Esophagus muscularis mucosa (tissue), 4 donors: ENCODE measurements around the gene GPR15. TPM values are rescaled to one million over a fixed set of nuclear protein-coding genes. Genes with fewer than 3 reads are reported as not detected.

Experiments used
- DNase-seq: peaks from one replicate; pipeline ENCODE4 v3.0.0-alpha.2; 2017; ENCODE audit errors: extremely low spot score
- H3K27ac ChIP-seq, 4 donors: fragments of 200-600 bp; sonication (generic); replicated peaks in 1 of 4; 1 replicate in 3 of 4; 2 replicates in 1 of 4; pipeline ENCODE4 v1.5.1; 2016 to 2019; ENCODE audit warnings: mild to moderate bottlenecking in 1 of 4
- H3K27me3 ChIP-seq, 4 donors: fragments of 200-600 bp; sonication (generic); one replicate each; pipeline versions ENCODE4 v1.5.1 to v1.6.0; 2016 to 2019
- H3K36me3 ChIP-seq, 4 donors: fragments of 200-600 bp; sonication (generic); one replicate each; pipeline ENCODE4 v1.5.1; 2016 to 2019
- H3K4me1 ChIP-seq, 4 donors: fragments of 200-600 bp; sonication (generic); one replicate each; pipeline ENCODE4 v1.5.1; 2016 to 2019
- H3K4me3 ChIP-seq, 4 donors: fragments of 200-600 bp; sonication (generic); 1 replicate in 2 of 4; 2 replicates in 2 of 4; pipeline ENCODE4 v1.5.1; 2016 to 2019; ENCODE audit warnings: mild to moderate bottlenecking in 4 of 4, moderate library complexity in 1 of 4
- H3K9me3 ChIP-seq, 4 donors: fragments of 200-600 bp; sonication (generic); 1 replicate in 3 of 4; 2 replicates in 1 of 4; pipeline ENCODE4 v1.5.1; 2016 to 2019
- CTCF ChIP-seq, 3 experiments: fragments of 200-600 bp in 2 of 3; fragments of 450-650 bp in 1 of 3; sonication (generic) in 2 of 3; IDR thresholded peaks; one replicate each; pipeline ENCODE4 v1.5.1; 2017 to 2019; ENCODE audit warnings: antibody characterized with exemption in 3 of 3, mild to moderate bottlenecking in 2 of 3, moderate library complexity in 1 of 3
- EP300 ChIP-seq: sonication (generic); formaldehyde crosslinking; IDR thresholded peaks from one replicate; pipeline ENCODE4 v1.6.1; 2017; ENCODE audit warnings: antibody characterized with exemption
- POLR2A ChIP-seq: fragments of 450-650 bp; IDR thresholded peaks from one replicate; pipeline ENCODE4 v1.6.1; 2017; ENCODE audit warnings: antibody characterized with exemption, moderate library complexity, mild to moderate bottlenecking, low read depth
- POLR2AphosphoS5 ChIP-seq, 2 donors: sonication (generic); formaldehyde crosslinking; IDR thresholded peaks; one replicate each; pipeline ENCODE4 v1.6.1; 2017; ENCODE audit warnings: antibody characterized with exemption in 2 of 2
- WGBS: methylation state at CpG from one replicate; pipeline ENCODE4 v1.1.5; 2018; 5-methylcytosine and 5-hydroxymethylcytosine counted together
- intact Hi-C: fragments of 100-400 bp; cut with DNase I; formaldehyde crosslinking; loops from one replicate; pipeline ENCODE4 v1.15.1; 2023
- total RNA-seq, 4 donors: library from RNA; depleted of rRNA; stranded (reverse); fragments of >200 nt; gene quantifications; one replicate each; pipeline versions ENCODE4 v1.1.0 to v1.2.1, GENCODE V29; 2016

GPR15 gene
- total RNA-seq, 4 donors from 2014 or later: 0.32 TPM; not detected in 3

GRCh38 chr3:98565237-98565643 lies 33.5 kb downstream of the GPR15 start:
- TF ChIP-seq CTCF (IDR thresholded peaks at IDR 0.05): no peak
- no peak for TF ChIP-seq POLR2A
- no peak for TF ChIP-seq EP300
- TF ChIP-seq POLR2AphosphoS5 (IDR thresholded peaks at IDR 0.05): no peak
- 58% methylated on average over 3 of the region's 3 CpGs for WGBS
- no peak for DNase-seq

GRCh38 chr3:98565843-98566242 lies 34.1 kb downstream of the GPR15 start:
- 77% methylated on average over 6 of the region's 6 CpGs for WGBS
- no peak for TF ChIP-seq EP300
- TF ChIP-seq POLR2AphosphoS5 (IDR thresholded peaks at IDR 0.05): no peak
- TF ChIP-seq CTCF (IDR thresholded peaks at IDR 0.05): no peak
- no peak for TF ChIP-seq POLR2A
- no peak for DNase-seq

More at GRCh38 chr3:98565237-98565643, 33.5 kb downstream of the GPR15 start:
- H3K4me3 ChIP-seq: no peak overlapping the region
- H3K4me1 ChIP-seq: no peaks in the 10 kb centered on the region
- H3K27me3 ChIP-seq: no peaks in the 10 kb centered on the region
- H3K36me3 ChIP-seq: no peaks in the 10 kb centered on the region
- no peak overlapping the region for H3K27ac ChIP-seq
- intact Hi-C loops: no loop called here
- H3K9me3 ChIP-seq: no peaks in the 10 kb centered on the region

GRCh38 chr3:98567666-98568270 lies 36.0 kb downstream of the GPR15 start:
- H3K4me1 ChIP-seq: no peaks in the 10 kb centered on the region
- H3K9me3 ChIP-seq: no peaks in the 10 kb centered on the region
- no peak overlapping the region for H3K27ac ChIP-seq
- intact Hi-C loops: no loop called here
- TF ChIP-seq EP300: no peak
- no peak for TF ChIP-seq POLR2A
- TF ChIP-seq CTCF (IDR thresholded peaks at IDR 0.05): no peak
- no peak for TF ChIP-seq POLR2AphosphoS5 (IDR thresholded peaks at IDR 0.05)
- 77% methylated on average over 2 of the region's 2 CpGs for WGBS
- H3K4me3 ChIP-seq: no peak overlapping the region
- no peak for DNase-seq
- H3K36me3 ChIP-seq: no peaks in the 10 kb centered on the region
- no peaks in the 10 kb centered on the region for H3K27me3 ChIP-seq

More at GRCh38 chr3:98565843-98566242, 34.1 kb downstream of the GPR15 start:
- Histone ChIP-seq H3K27me3 (no peaks in the 10 kb centered on the region), H3K27ac (no peak overlapping the region), H3K9me3 (no peaks in the 10 kb centered on the region), H3K36me3 (no peaks in the 10 kb centered on the region), H3K4me1 (no peaks in the 10 kb centered on the region), H3K4me3 (no peak overlapping the region)
- intact Hi-C loops: no loop called here

- Histone ChIP-seq H3K27me3 (no peaks in the 10 kb centered on the region), H3K27ac (no peak overlapping the region), H3K9me3 (no peaks in the 10 kb centered on the region), H3K36me3 (no peaks in the 10 kb centered on the region), H3K4me3 (no peak overlapping the region), H3K4me1 (no peaks in the 10 kb centered on the region)
- DNase-seq: no peak
- intact Hi-C loops: no loop called here
- TF ChIP-seq CTCF (IDR thresholded peaks at IDR 0.05) (no peak), POLR2A (no peak), POLR2AphosphoS5 (IDR thresholded peaks at IDR 0.05) (no peak), EP300 (no peak)
- 78% methylated on average over 3 of the region's 3 CpGs for WGBS
Observed at GRCh38 chr3:98568402-98568801, 36.6 kb downstream of the GPR15 start.

- intact Hi-C loops: no loop called here
- no peaks in the 10 kb centered on the region for H3K27me3 ChIP-seq
- TF ChIP-seq CTCF (IDR thresholded peaks at IDR 0.05) (no peak), POLR2A (no peak), EP300 (no peak), POLR2AphosphoS5 (IDR thresholded peaks at IDR 0.05) (no peak)
- no peaks in the 10 kb centered on the region for H3K9me3 ChIP-seq
- WGBS: 29% methylated on average over 2 of the region's 2 CpGs
- H3K4me3 ChIP-seq: no peak overlapping the region
- H3K36me3 ChIP-seq: peaks cover 0 to 14% (median 12%) of the 10 kb centered on the region in 4 donors
- H3K27ac ChIP-seq: no peak overlapping the region
- DNase-seq: no peak
- H3K4me1 ChIP-seq: no peaks in the 10 kb centered on the region
Observed at GRCh38 chr3:98573181-98573728, 41.5 kb downstream of the GPR15 start.
